Heart left ventricle (tissue), 16 donors: Measurements from ENCODE around the gene TAF4B. TPM values are rescaled to one million over a fixed set of nuclear protein-coding genes. Genes with fewer than 3 reads are reported as not detected.

Source experiments
- ATAC-seq, 4 donors: fragments of 200-7000 bp; cut with Tn5 transposase; one replicate each; pipeline ENCODE4 v1.9.1; 2020 to 2022; ENCODE audit warnings: moderate library complexity in 4 of 4, mild to moderate bottlenecking in 3 of 4, moderate number of reproducible peaks in 1 of 4
- DNase-seq, 5 donors: peaks; one replicate each; pipeline ENCODE4 v3.0.0-alpha.2; 2020
- H3K27ac ChIP-seq, 12 donors: fragments of 200-600 bp; sonication (generic) in 4 of 12; one replicate each; pipeline versions ENCODE4 v1.5.0 to v1.8.0; 2016 to 2022; ENCODE audit warnings: mild to moderate bottlenecking in 2 of 12
- H3K27me3 ChIP-seq, 9 donors: fragments of 200-600 bp; sonication (generic) in 2 of 9; one replicate each; pipeline versions ENCODE4 v1.5.1 to v1.8.0; 2016 to 2022; ENCODE audit warnings: mild to moderate bottlenecking in 3 of 9
- H3K36me3 ChIP-seq, 9 donors: fragments of 200-600 bp; sonication (generic) in 2 of 9; one replicate each; pipeline versions ENCODE4 v1.5.0 to v1.8.0; 2018 to 2022; ENCODE audit warnings: mild to moderate bottlenecking in 2 of 9
- H3K4me1 ChIP-seq, 12 donors: fragments of 200-600 bp; sonication (generic) in 4 of 12; one replicate each; pipeline versions ENCODE4 v1.5.0 to v1.8.0; 2016 to 2022; ENCODE audit warnings: mild to moderate bottlenecking in 3 of 12
- H3K4me3 ChIP-seq, 12 donors: fragments of 200-600 bp; sonication (generic) in 4 of 12; one replicate each; pipeline versions ENCODE4 v1.5.0 to v1.8.0; 2017 to 2022; ENCODE audit warnings: mild to moderate bottlenecking in 9 of 12, moderate library complexity in 4 of 12
- H3K9me3 ChIP-seq, 12 donors: fragments of 200-600 bp; sonication (generic) in 4 of 12; one replicate each; pipeline versions ENCODE4 v1.5.0 to v1.8.0; 2016 to 2022; ENCODE audit warnings: mild to moderate bottlenecking in 1 of 12
- POLR2A ChIP-seq, 2 donors: fragments of 450-650 bp; IDR thresholded peaks; one replicate each; pipeline ENCODE4 v1.6.1; 2017; ENCODE audit warnings: antibody characterized with exemption in 2 of 2, mild to moderate bottlenecking in 2 of 2, moderate library complexity in 2 of 2
- WGBS, 4 donors: extraction: QIAGEN DNeasy Blood & Tissue Kit in 2 of 4; methylation state at CpG; one replicate each; pipeline versions ENCODE4 v1.1.5 to v1.1.7; 2013 to 2018; 5-methylcytosine and 5-hydroxymethylcytosine counted together
- intact Hi-C, 10 donors: fragments of 100-400 bp; cut with DNase I; formaldehyde crosslinking; loops; one replicate each; pipeline versions ENCODE4 v1.11.1 to v1.14.2; 2022
- long read RNA-seq, 3 donors: library from polyadenylated mRNA; unstranded; transcript quantifications; one replicate each; pipeline ENCODE4 v2.0.0, GENCODE V29; 2020 to 2021
- polyA plus RNA-seq, 2 donors: library from polyadenylated mRNA; stranded (reverse); fragments of 200-250 nt; gene quantifications; one replicate each; pipeline ENCODE4 v1.2.3, GENCODE V29; 2013
- total RNA-seq, 9 donors: library from RNA; depleted of rRNA in 2 of 9; stranded (reverse); fragments of >200 nt in 2 of 9; fragmentation: NEBNext Ultra II Directional in 3 of 9; extraction: Animal tissue kit (Norgen Biotek cat#: 25700) in 3 of 9; gene quantifications; one replicate each; pipeline versions ENCODE4 v1.1.0 to v1.2.4, GENCODE V29; 2016 to 2023
- TF ChIP-seq, protein P1 (sequence below), 12 donors: fragments of 200-600 bp; sonication (generic) in 4 of 12; IDR thresholded peaks; one replicate each; pipeline versions ENCODE4 v1.5.0 to v1.8.0; 2018 to 2022; ENCODE audit warnings: antibody characterized with exemption in 12 of 12, mild to moderate bottlenecking in 5 of 12
- donor health status: ischemic (EF 13 %, LVEDD 7.1; RV severe dilation, severe dysfunction).
- donor health status: healthy with polysubstance abuse.
- donor health status: DM: no; HTN: yes; CAD: no.
- donor health status: DM: no; HTN: no; CAD: no.
- donor health status: ischemic (EF 25% LVEDD 6.9; RV normal size, moderate dysfunction).
- donor health status: ischemic (EF 25% LVEDD 5.7; RV mildly dilated, moderate dysfunction).
- donor health status: healthy.
- donor health status: DM: yes; HTN: yes; CAD: no.
- donor health status: ischemic (EF 35%, LVEDD 5.7; RV mildly dilated, moderate dysfunction).
- donor health status: nonischemic (EF 11% LVEDD 7.7; RV severe dilation, severe dysfunction).
- donor health status: DM: yes; HTN: yes; CAD: no.
- donor health status: PGD.
- donor health status: ischemic (EF 29% LVEDD 5.4; RV normal size, mild dysfunction).
- donor health status: nonischemic (EF 23%, LVEDD 6.1; RV moderate dilation, normal function).

The TAF4B gene, protein sequence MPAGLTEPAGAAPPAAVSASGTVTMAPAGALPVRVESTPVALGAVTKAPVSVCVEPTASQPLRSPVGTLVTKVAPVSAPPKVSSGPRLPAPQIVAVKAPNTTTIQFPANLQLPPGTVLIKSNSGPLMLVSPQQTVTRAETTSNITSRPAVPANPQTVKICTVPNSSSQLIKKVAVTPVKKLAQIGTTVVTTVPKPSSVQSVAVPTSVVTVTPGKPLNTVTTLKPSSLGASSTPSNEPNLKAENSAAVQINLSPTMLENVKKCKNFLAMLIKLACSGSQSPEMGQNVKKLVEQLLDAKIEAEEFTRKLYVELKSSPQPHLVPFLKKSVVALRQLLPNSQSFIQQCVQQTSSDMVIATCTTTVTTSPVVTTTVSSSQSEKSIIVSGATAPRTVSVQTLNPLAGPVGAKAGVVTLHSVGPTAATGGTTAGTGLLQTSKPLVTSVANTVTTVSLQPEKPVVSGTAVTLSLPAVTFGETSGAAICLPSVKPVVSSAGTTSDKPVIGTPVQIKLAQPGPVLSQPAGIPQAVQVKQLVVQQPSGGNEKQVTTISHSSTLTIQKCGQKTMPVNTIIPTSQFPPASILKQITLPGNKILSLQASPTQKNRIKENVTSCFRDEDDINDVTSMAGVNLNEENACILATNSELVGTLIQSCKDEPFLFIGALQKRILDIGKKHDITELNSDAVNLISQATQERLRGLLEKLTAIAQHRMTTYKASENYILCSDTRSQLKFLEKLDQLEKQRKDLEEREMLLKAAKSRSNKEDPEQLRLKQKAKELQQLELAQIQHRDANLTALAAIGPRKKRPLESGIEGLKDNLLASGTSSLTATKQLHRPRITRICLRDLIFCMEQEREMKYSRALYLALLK
- total RNA-seq (1 to 10 TPM in 8 of 9 donors, under 1 TPM in 1; 0.76 to 3.6 (median 1.7) TPM), polyA plus RNA-seq (1 to 10 TPM in 1 of 2 donors, under 1 TPM in 1; 0.38 to 1.3 TPM)
- long read RNA-seq, donor 1, full-length matches to known transcripts: 1 of 2 reads
- long read RNA-seq, donor 1, partial matches to known transcripts: 0 of 2 reads
- long read RNA-seq, donor 1, other reads (novel, unspliced or antisense): 1 of 2 reads
- long read RNA-seq, donor 2, full-length matches to known transcripts: 1 of 2 reads
- long read RNA-seq, donor 2, partial matches to known transcripts: 1 of 2 reads
- long read RNA-seq, donor 2, other reads (novel, unspliced or antisense): 0 of 2 reads
- long read RNA-seq, donor 3, full-length matches to known transcripts: 5 of 6 reads
- long read RNA-seq, donor 3, partial matches to known transcripts: 0 of 6 reads
- long read RNA-seq, donor 3, other reads (novel, unspliced or antisense): 1 of 6 reads

DNA sequence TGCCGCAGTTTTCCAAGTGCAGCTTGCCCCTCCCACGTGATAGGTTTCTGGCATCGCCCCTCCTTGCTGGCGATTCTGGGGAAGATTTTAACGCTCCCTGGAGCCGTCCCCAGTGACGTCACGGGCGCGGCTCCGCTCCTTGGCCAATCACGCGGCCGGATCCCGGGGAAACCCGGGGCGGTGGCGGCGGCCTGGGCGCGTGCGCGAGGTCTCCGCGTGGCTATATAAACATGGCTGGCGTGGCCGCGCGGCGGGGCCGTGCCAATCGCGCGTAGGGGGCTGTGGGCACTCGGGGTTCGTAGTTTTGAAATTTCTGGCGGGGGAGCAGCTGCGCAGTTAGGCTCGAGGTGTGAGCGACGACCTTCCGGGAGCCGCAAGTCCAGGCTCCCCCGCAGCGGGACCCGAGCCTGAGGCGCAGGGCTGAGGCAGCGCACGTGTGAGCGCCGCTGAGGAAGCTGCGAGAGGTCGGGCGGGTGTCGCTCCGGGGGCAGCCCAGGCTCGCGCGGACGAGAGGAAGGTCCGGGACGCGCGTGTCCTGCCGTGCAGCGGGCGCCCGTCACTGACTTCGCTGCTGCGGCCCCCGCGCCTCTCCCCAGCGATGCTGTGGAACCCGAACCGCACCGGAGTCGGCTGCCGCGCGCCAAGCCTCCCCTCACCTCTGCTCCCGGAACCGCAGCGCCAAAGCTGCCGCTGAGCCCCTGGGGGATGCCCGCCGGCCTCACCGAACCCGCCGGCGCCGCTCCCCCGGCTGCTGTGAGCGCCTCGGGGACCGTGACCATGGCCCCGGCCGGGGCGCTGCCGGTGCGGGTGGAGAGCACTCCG, at the start of gene TAF4B:
TAF4B (plus strand) TSS at position 217 of the 822 bp plus-strand sequence; CDS start at position 706, 489 bp downstream.
- H3K27ac ChIP-seq: peak within 1 kb of the TSS in 11 of 12 donors; percentile 2 to 77 (median 64)
- no peaks in the 10 kb centered on the region for H3K36me3 ChIP-seq
- ATAC-seq (peak; percentile 95 to 99 (median 99)), DNase-seq (peak; percentile 93 to 97 (median 94))
- H3K4me1 ChIP-seq: peaks cover 0 to 20% (median 8%) of the 10 kb centered on the region in 12 donors
- WGBS, 4 donors: 0 to 2% (median 0%) methylated on average over 29 to 101 of the region's 101 CpGs
- TF ChIP-seq, protein P1, sequence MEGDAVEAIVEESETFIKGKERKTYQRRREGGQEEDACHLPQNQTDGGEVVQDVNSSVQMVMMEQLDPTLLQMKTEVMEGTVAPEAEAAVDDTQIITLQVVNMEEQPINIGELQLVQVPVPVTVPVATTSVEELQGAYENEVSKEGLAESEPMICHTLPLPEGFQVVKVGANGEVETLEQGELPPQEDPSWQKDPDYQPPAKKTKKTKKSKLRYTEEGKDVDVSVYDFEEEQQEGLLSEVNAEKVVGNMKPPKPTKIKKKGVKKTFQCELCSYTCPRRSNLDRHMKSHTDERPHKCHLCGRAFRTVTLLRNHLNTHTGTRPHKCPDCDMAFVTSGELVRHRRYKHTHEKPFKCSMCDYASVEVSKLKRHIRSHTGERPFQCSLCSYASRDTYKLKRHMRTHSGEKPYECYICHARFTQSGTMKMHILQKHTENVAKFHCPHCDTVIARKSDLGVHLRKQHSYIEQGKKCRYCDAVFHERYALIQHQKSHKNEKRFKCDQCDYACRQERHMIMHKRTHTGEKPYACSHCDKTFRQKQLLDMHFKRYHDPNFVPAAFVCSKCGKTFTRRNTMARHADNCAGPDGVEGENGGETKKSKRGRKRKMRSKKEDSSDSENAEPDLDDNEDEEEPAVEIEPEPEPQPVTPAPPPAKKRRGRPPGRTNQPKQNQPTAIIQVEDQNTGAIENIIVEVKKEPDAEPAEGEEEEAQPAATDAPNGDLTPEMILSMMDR (IDR thresholded peaks at IDR 0.05): no peak
- TF ChIP-seq POLR2A (IDR thresholded peaks at IDR 0.05): no peak
- no peaks in the 10 kb centered on the region for H3K9me3 ChIP-seq
- H3K4me3 ChIP-seq: peak within 1 kb of the TSS; percentile 38 to 94 (median 78)
- intact Hi-C loops: loop anchor here in 7 of 10 donors (1.0 to 10.0 kb wide), 5 partner anchors 132 to 428 kb away; partner anchors contain the start of gene SS18 (in 6 of the 7)
- H3K27me3 ChIP-seq: no peaks in the 10 kb centered on the region

GRCh38 chr18:26181343-26181826, 44.9 kb upstream of the TAF4B start:
- TF ChIP-seq, protein P1 (IDR thresholded peaks at IDR 0.05): no peak
- TF ChIP-seq POLR2A (IDR thresholded peaks at IDR 0.05): no peak
- H3K4me3 ChIP-seq: no peak overlapping the region
- intact Hi-C loops: loop anchor here in 1 of 10 donors (10.0 kb wide), 1 partner anchor 47 kb away; the partner anchor contains the start of gene PSMA8
- no peaks in the 10 kb centered on the region for H3K27me3 ChIP-seq
- DNase-seq: no peak
- H3K4me1 ChIP-seq: no peaks in the 10 kb centered on the region
- H3K36me3 ChIP-seq: no peaks in the 10 kb centered on the region
- H3K9me3 ChIP-seq: peaks cover 0 to 5% (median 0%) of the 10 kb centered on the region in 12 donors
- H3K27ac ChIP-seq: no peak overlapping the region
- 83 to 91% (median 87%) methylated on average over 7 of the region's 7 CpGs for WGBS, 4 donors
- no peak for ATAC-seq

- ATAC-seq: no peak
- no peaks in the 10 kb centered on the region for H3K4me1 ChIP-seq
- no peak for DNase-seq
- H3K9me3 ChIP-seq: peaks cover 0 to 18% (median 0%) of the 10 kb centered on the region in 12 donors
- H3K27ac ChIP-seq: no peak overlapping the region
- intact Hi-C loops: loop anchor here in 1 of 10 donors (10.0 kb wide), 1 partner anchor 49 kb away; the partner anchor contains the start of gene PSMA8
- H3K36me3 ChIP-seq: no peaks in the 10 kb centered on the region
- TF ChIP-seq, protein P1 (IDR thresholded peaks at IDR 0.05): no peak
- no peak for TF ChIP-seq POLR2A (IDR thresholded peaks at IDR 0.05)
- H3K27me3 ChIP-seq: no peaks in the 10 kb centered on the region
- no peak overlapping the region for H3K4me3 ChIP-seq
Measured at GRCh38 chr18:26183395-26184112, 42.7 kb upstream of the TAF4B start.
